MG63 (cell line): Measurements from ENCODE around the gene ACOX3. TPM values are rescaled to one million over a fixed set of nuclear protein-coding genes. Genes with fewer than 3 reads are reported as not detected.
A peak's percentile ranks its signal among the peaks of the same experiment; 100 is the strongest.

Experiments used
- DNase-seq: peaks from one replicate; pipeline ENCODE4 v3.0.0-alpha.2; 2020
- H3K27me3 ChIP-seq: fragments of 250-450 bp; sonication (Bioruptor Pico); 2 replicates; pipeline ENCODE4 v1.5.1; 2020; ENCODE audit warnings: mild to moderate bottlenecking, moderate library complexity
- H3K36me3 ChIP-seq: fragments of 250-450 bp; sonication (Bioruptor Pico); 2 replicates; pipeline ENCODE4 v1.5.1; 2020; ENCODE audit warnings: mild to moderate bottlenecking, moderate library complexity
- H3K4me3 ChIP-seq: fragments of 250-450 bp; sonication (Bioruptor Pico); 2 replicates; pipeline ENCODE4 v1.5.1; 2020; ENCODE audit warnings: mild to moderate bottlenecking, moderate library complexity
- H3K9me3 ChIP-seq: fragments of 250-450 bp; sonication (Bioruptor Pico); 2 replicates; pipeline ENCODE4 v1.5.1; 2020; ENCODE audit warnings: mild to moderate bottlenecking, moderate library complexity
- total RNA-seq: library from RNA; depleted of rRNA; stranded (reverse); fragments of >200 nt; shearing (Covaris generic); gene quantifications from 2 replicates; pipeline ENCODE4 v1.2.3, GENCODE V29; 2014; ENCODE audit warnings: low replicate concordance

ACOX3 gene
- total RNA-seq, 1 experiment from 2014 or later: 20.3 TPM

- DNase-seq: no peak
- Histone ChIP-seq H3K9me3 (no peaks in the 10 kb centered on the region), H3K4me3 (no peak overlapping the region), H3K27me3 (no peaks in the 10 kb centered on the region), H3K36me3 (no peaks in the 10 kb centered on the region)
Measured at GRCh38 chr4:8334786-8335460, 105.6 kb downstream of the ACOX3 start.

GRCh38 chr4:8333726-8334460 lies 106.6 kb downstream of the ACOX3 start:
- no peak for DNase-seq
- no peak overlapping the region for H3K4me3 ChIP-seq
- no peaks in the 10 kb centered on the region for H3K36me3 ChIP-seq
- no peaks in the 10 kb centered on the region for H3K27me3 ChIP-seq
- no peaks in the 10 kb centered on the region for H3K9me3 ChIP-seq

DNA sequence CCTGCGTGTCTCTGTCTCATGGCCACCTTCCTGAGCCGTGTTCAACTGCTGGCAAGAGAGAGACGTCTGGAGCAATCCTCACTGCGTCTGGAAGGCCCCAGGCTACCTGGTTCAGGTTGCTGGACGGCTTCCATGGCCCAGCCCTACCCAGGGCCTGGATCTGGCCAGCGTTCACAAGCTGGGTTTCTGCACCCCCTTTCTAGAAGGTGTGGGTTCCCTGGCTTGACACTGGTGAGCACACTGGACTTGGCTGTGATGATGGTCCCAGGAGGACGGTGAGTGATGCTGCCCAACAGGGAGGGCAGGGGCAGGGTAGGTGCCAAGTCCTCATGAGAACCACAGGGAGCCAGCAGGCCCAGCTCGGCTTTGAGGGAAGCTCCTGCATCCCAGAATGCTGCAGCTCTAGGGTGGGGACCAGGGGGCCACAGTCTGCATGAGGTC lies 107.6 kb downstream of the ACOX3 start:
- Histone ChIP-seq H3K36me3 (no peaks in the 10 kb centered on the region), H3K4me3 (no peak overlapping the region)

GRCh38 chr4:8332038-8332857 lies 108.3 kb downstream of the ACOX3 start:
- no peak overlapping the region for H3K4me3 ChIP-seq
- no peaks in the 10 kb centered on the region for H3K27me3 ChIP-seq

More for the DNA sequence above, 107.6 kb downstream of the ACOX3 start:
- Histone ChIP-seq H3K9me3 (no peaks in the 10 kb centered on the region), H3K27me3 (no peaks in the 10 kb centered on the region)
- no peak for DNase-seq

GRCh38 chr4:8331575-8331955 lies 109.0 kb downstream of the ACOX3 start:
- H3K9me3 ChIP-seq: 0 out of 2 replicates have a peak, but pooled peaks cover under 1% of the 10 kb centered on the region
- no peak for DNase-seq
- no peaks in the 10 kb centered on the region for H3K27me3 ChIP-seq
- H3K4me3 ChIP-seq: no peak overlapping the region
- H3K36me3 ChIP-seq: no peaks in the 10 kb centered on the region

More at GRCh38 chr4:8332038-8332857, 108.3 kb downstream of the ACOX3 start:
- no peaks in the 10 kb centered on the region for H3K36me3 ChIP-seq
- H3K9me3 ChIP-seq: no peaks in the 10 kb centered on the region
- no peak for DNase-seq

GRCh38 chr4:8330821-8331574 lies 109.5 kb downstream of the ACOX3 start:
- DNase-seq: peak; percentile 23
- no peaks in the 10 kb centered on the region for H3K36me3 ChIP-seq
- H3K4me3 ChIP-seq: no peak overlapping the region
- H3K27me3 ChIP-seq: no peaks in the 10 kb centered on the region
- H3K9me3 ChIP-seq: 0 out of 2 replicates have a peak, but pooled peaks cover 2% of the 10 kb centered on the region

- Histone ChIP-seq H3K27me3 (no peaks in the 10 kb centered on the region), H3K9me3 (0 out of 2 replicates have a peak, but pooled peaks cover 2% of the 10 kb centered on the region), H3K4me3 (no peak overlapping the region), H3K36me3 (no peaks in the 10 kb centered on the region)
- no peak for DNase-seq
Measured at GRCh38 chr4:8329859-8330761, 110.4 kb downstream of the ACOX3 start.

DNA sequence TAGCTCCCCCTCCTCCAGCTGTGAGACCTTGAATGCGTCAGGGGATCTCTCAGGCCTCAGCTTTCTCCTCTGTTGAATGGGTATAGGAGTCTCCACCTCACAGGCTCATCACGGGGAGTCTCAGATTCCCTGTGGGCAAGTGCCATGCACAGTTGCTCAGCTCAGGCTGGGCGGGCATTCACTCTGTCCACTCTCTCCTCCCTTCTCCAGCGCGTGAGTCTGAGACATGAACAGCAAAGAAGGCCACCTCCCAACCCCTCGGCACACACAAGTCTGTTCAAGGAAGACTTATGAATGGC lies 111.0 kb downstream of the ACOX3 start:
- no peaks in the 10 kb centered on the region for H3K36me3 ChIP-seq
- no peak overlapping the region for H3K4me3 ChIP-seq
- DNase-seq: no peak

GRCh38 chr4:8328866-8329559 lies 111.5 kb downstream of the ACOX3 start:
- H3K4me3 ChIP-seq: no peak overlapping the region
- no peak for DNase-seq
- H3K36me3 ChIP-seq: no peaks in the 10 kb centered on the region
- no peaks in the 10 kb centered on the region for H3K27me3 ChIP-seq
- 0 out of 2 replicates have a peak, but pooled peaks cover 2% of the 10 kb centered on the region for H3K9me3 ChIP-seq

More for the DNA sequence above, 111.0 kb downstream of the ACOX3 start:
- no peaks in the 10 kb centered on the region for H3K27me3 ChIP-seq
- 0 out of 2 replicates have a peak, but pooled peaks cover 2% of the 10 kb centered on the region for H3K9me3 ChIP-seq

- 0 out of 2 replicates have a peak, but pooled peaks cover 2% of the 10 kb centered on the region for H3K9me3 ChIP-seq
- H3K4me3 ChIP-seq: no peak overlapping the region
- no peak for DNase-seq
- H3K27me3 ChIP-seq: no peaks in the 10 kb centered on the region
- H3K36me3 ChIP-seq: no peaks in the 10 kb centered on the region
Measured at GRCh38 chr4:8328456-8328855, 112.1 kb downstream of the ACOX3 start.

DNA sequence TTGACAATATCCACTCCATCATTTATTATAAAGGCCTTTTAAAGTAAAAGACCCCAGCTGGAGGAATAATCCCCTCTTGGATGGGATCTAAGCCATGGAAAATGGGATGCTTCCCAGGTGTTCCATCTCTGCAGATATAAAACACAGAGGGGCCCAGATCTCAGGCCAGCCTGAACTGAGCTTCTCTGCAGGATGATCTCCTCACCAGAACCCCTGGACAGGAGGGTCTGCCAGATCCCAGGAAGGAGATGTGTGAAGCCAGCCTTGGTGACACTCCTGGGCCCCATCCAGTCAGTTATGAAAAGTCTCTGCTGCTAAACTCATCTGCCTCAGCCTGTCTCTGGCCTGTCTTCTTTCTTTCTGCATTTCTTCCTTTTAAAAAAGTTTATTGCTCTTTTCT lies 114.3 kb downstream of the ACOX3 start:
- DNase-seq: no peak

GRCh38 chr4:8325291-8325973 lies 115.1 kb downstream of the ACOX3 start:
- Histone ChIP-seq H3K36me3 (no peaks in the 10 kb centered on the region), H3K4me3 (no peak overlapping the region)
- peak; percentile 21 for DNase-seq

More for the DNA sequence above, 114.3 kb downstream of the ACOX3 start:
- 0 out of 2 replicates have a peak, but pooled peaks cover 2% of the 10 kb centered on the region for H3K9me3 ChIP-seq
- H3K27me3 ChIP-seq: no peaks in the 10 kb centered on the region
- H3K4me3 ChIP-seq: no peak overlapping the region
- no peaks in the 10 kb centered on the region for H3K36me3 ChIP-seq

GRCh38 chr4:8324640-8325239 lies 115.8 kb downstream of the ACOX3 start:
- DNase-seq: peak; percentile 80
- Histone ChIP-seq H3K4me3 (no peak overlapping the region), H3K9me3 (0 out of 2 replicates have a peak, but pooled peaks cover 2% of the 10 kb centered on the region), H3K27me3 (no peaks in the 10 kb centered on the region), H3K36me3 (no peaks in the 10 kb centered on the region)

More at GRCh38 chr4:8325291-8325973, 115.1 kb downstream of the ACOX3 start:
- Histone ChIP-seq H3K9me3 (0 out of 2 replicates have a peak, but pooled peaks cover 2% of the 10 kb centered on the region), H3K27me3 (no peaks in the 10 kb centered on the region)

GRCh38 chr4:8323947-8324555 lies 116.5 kb downstream of the ACOX3 start:
- 0 out of 2 replicates have a peak, but pooled peaks cover 2% of the 10 kb centered on the region for H3K9me3 ChIP-seq
- H3K36me3 ChIP-seq: no peaks in the 10 kb centered on the region
- DNase-seq: peak; percentile 60
- no peak overlapping the region for H3K4me3 ChIP-seq
- no peaks in the 10 kb centered on the region for H3K27me3 ChIP-seq
